ENCODE data around the gene USP6.
"Not testable (repeated sequence)": the region's sequence is repeated elsewhere in the genome, so short reads cannot be mapped to it uniquely, and the experiment has no call there.

Gene USP6

DNA sequence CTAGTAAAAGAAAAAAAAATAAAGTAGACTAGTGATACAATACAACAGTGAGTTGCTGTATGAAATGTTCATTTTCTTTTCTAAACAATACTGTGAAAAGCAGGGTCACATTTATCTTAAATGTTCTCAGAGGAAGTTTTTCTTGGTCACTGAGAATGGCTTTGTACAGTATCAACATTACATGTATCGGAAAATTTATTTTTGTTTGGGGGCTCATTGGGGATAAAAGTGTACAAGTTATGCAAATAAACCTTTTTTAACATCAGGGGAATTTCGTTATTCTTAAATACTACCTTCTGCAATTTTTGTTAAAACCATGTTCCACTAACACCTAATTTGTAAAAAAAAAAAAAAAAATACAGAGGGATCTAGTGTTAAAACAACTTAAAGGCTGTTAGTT, 84.5 kb downstream of the USP6 start:
- no peak for DNase-seq

- no peak for DNase-seq
Measured at GRCh38 chr17:5201011-5201410, 85.2 kb downstream of the USP6 start.

DNA sequence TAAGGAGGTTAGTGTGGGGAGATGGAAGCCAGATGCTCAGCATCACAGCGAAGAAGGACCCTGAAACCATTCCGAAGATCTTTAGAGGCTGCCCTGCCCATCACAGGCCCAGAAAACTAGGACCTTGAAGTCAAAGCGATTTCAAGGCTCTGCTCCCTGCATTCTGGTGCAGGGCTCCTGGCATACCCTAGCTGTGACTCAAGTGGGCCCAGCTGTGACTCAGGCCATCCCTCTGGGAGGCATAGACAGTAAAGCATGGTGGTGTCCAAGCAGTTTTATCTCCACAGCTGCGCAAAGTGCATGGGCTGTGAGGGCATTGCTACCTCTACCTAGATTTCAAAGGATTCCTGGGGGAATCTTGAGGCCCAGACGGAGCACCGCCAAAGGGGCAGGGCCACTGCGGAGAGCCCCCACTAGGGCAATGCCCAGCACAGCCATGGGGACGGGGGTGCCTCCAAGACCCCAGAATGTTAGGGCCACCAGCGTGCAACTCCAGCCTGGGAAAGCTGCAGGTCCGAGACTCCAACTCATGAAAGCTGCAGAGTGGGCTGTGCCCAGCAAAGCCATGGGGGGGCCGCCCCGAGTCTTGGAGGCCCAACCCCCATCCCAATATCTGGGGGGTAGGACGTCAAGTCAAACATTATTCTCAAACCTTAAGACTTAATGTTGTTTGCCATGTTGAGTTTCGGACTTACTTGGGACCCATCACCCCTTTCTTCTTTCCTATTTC, 87.5 kb downstream of the USP6 start:
- DNase-seq: no peak

DNA sequence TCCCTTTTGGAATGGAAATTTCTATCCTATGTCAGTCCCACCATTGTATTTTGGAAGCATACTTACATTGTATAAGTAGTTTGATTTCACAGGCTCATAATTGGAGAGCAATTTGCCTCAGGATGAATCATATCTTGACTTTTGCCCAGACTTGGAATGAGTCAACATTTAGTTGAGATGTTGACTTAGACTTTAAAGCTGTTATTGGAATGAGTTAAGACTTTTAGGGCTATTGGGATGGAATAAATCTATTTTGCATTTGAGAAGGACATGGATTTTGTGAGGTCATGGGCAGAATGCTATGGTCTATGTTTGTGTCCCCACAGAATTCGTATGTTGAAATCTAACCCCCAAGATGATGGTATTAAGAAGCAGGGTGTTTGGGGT, 88.1 kb downstream of the USP6 start:
- no peak for DNase-seq

GRCh38 chr17:5209396-5209795, 93.6 kb downstream of the USP6 start:
- DNase-seq: no peak

DNA sequence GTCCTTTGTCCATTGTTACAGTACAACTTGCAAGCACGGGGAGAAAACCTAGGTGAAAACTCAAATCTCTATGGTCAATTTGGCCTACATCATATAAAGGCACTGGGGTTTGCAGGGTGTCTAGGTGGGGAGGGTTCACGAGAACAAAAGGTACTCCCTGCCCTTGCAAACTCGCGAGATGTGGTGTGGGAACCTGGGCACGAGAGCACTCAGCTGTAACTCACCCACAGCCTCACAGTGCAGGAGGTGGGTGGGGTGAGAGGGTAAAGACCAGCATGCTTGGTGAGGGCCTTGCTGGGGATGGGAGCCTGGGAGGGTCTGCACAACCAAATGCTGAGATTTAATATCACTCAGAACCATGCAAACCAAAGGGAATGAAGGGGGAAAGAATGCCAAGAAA, 94.3 kb downstream of the USP6 start:
- DNase-seq: no peak

GRCh38 chr17:5210614-5211252, 94.9 kb downstream of the USP6 start:
- DNase-seq: peak; percentile 43

- DNase-seq: peak; percentile 82
Measured at GRCh38 chr17:5211458-5211857, 95.6 kb downstream of the USP6 start.

DNA sequence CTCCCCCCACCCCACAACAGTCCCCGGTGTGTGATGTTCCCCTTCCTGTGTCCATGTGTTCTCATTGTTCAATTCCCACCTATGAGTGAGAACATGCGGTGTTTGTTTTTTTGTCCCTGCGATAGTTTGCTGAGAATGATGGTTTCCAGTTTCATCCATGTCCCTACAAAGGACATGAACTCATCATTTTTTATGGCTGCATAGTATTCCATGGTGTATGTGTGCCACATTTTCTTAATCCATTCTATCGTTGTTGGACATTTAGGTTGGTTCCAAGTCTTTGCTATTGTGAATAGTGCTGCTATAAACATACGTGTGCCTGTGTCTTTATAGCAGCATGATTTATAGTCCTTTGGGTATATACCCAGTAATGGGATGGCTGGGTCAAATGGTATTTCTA, 101.7 kb downstream of the USP6 start:
- not testable (repeated sequence) for DNase-seq

- DNase-seq: no peak
Measured at GRCh38 chr17:5219536-5219935, 103.7 kb downstream of the USP6 start.

GRCh38 chr17:5220074-5220473, 104.2 kb downstream of the USP6 start:
- DNase-seq: no peak

GRCh38 chr17:5221912-5222311, 106.1 kb downstream of the USP6 start:
- DNase-seq: not testable (repeated sequence)

Measured in MV-4-11 (cell line).